GM23248 (cell line): ENCODE results near the gene IRF8.

Experiments used
- EZH2 ChIP-seq: fragments of 200-600 bp; sonication (generic); IDR thresholded peaks from 2 replicates; pipeline ENCODE4 v1.6.1; 2018; ENCODE audit warnings: antibody characterized with exemption, mild to moderate bottlenecking; ENCODE audit not compliant: insufficient read depth, poor library complexity, severe bottlenecking
- EZH2phosphoT487 ChIP-seq: fragments of 200-600 bp; sonication (generic); IDR thresholded peaks from 2 replicates; pipeline ENCODE4 v1.6.1; 2018; ENCODE audit warnings: antibody characterized with exemption, moderate library complexity, mild to moderate bottlenecking, low read depth; ENCODE audit not compliant: insufficient read depth

DNA sequence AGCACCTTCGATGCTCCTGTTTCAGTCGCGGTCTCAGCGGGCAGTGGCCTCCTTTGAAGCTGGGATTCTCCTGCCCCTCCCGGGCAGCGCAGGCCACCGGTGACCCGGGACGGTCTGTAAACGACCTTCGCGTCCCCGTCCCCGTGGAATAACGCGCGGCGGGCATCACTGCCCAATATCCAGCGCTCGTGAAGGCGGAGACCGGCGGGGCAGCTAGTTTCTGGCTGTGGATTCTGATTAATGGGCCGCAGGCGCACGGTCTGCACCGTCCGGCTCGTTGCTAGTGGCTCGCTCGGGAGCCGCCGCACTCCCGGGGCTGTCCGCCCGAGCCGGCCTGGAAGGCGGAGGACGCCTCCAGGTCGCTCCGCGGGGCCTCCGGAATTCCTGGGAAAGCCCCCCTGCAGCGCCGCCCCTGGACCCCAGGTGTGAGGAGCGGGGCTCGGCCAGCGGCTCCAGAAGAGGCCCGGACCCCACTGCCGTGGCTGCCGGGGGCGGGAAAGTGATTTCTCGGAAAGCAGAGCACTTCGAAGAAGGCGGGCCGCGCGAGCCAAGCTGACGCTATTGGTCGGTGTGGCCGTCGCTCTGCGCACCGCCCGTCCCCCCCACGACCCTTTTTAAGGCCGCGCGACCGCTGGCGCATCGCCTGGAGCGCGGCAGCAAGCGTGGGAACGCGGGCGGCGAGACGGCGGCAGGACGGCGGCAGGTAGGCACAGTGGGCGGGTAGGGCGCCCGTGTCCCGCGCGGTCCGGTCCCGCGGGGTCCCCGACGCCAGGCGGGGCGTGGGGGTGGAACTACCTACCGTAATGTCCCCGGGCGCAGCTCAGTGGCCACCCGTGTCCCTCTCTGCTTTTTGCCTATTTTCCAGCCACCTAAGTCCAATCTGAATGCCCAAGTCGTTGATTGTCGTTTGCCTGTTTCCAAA, at the start of gene IRF8:
- TF ChIP-seq EZH2 (peak; percentile 91), EZH2phosphoT487 (no peak)
